Stimulated activated CD8-positive, alpha-beta memory T cell treated with anti-CD3 and anti-CD28 coated beads, Interleukin-12 subunit alpha, Interleukin-12 subunit beta, amount 100 ng/mL, for 4 hours (primary cell): Measurements from ENCODE around the gene PPM1L.
"Not testable (repeated sequence)": the region's sequence is repeated elsewhere in the genome, so short reads cannot be mapped to it uniquely, and the experiment has no call there.

Experiments used
- DNase-seq: peaks from one replicate; pipeline ENCODE4 v3.0.0-alpha.2; 2020; ENCODE audit warnings: low read depth

Gene PPM1L

GRCh38 chr3:160987982-160988964 is 232.2 kb downstream of the PPM1L start:
- DNase-seq, result no peak

GRCh38 chr3:160990446-160990845 is 234.4 kb downstream of the PPM1L start:
- no peak for DNase-seq

- DNase-seq, result no peak
These were observed 236.7 kb downstream of the PPM1L start for GRCh38 chr3:160992712-160993111.

- no peak for DNase-seq
These were observed 240.8 kb downstream of the PPM1L start for GRCh38 chr3:160996811-160997210.

GRCh38 chr3:160998581-160998980 is 242.6 kb downstream of the PPM1L start:
- no peak for DNase-seq

- no peak for DNase-seq
These were observed 243.2 kb downstream of the PPM1L start for GRCh38 chr3:160999274-160999673.

- no peak for DNase-seq
These were observed 252.1 kb downstream of the PPM1L start for GRCh38 chr3:161008086-161008485.

GRCh38 chr3:161010151-161010550 is 254.1 kb downstream of the PPM1L start:
- not testable (repeated sequence) for DNase-seq

- no peak for DNase-seq
These were observed 259.1 kb downstream of the PPM1L start for GRCh38 chr3:161014843-161015749.

GRCh38 chr3:161016417-161017313 is 260.6 kb downstream of the PPM1L start:
- DNase-seq, result no peak

- no peak for DNase-seq
These were observed 261.9 kb downstream of the PPM1L start for GRCh38 chr3:161017971-161018370.

- no peak for DNase-seq
These were observed 264.2 kb downstream of the PPM1L start for GRCh38 chr3:161020256-161020655.

GRCh38 chr3:161025911-161026310 is 269.9 kb downstream of the PPM1L start:
- no peak for DNase-seq

- DNase-seq, result no peak
These were observed 270.8 kb downstream of the PPM1L start for GRCh38 chr3:161026612-161027510.

- no peak for DNase-seq
These were observed 272.6 kb downstream of the PPM1L start for GRCh38 chr3:161028555-161029153.

- no peak for DNase-seq
These were observed 275.1 kb downstream of the PPM1L start for GRCh38 chr3:161031134-161031533.

GRCh38 chr3:161034913-161035550 is 279.0 kb downstream of the PPM1L start:
- not testable (repeated sequence) for DNase-seq

GRCh38 chr3:161035711-161036110 is 279.7 kb downstream of the PPM1L start:
- DNase-seq, result no peak

- no peak for DNase-seq
These were observed 282.7 kb downstream of the PPM1L start for GRCh38 chr3:161038725-161039124.
